ENCODE results near the gene PCDH9. TPM values are rescaled to one million over a fixed set of nuclear protein-coding genes. Genes with fewer than 3 reads are reported as not detected.
A peak's percentile ranks its signal among the peaks of the same experiment; 100 is the strongest.

The PCDH9 gene
- polyA plus RNA-seq, 3 donors = 0.03 TPM; not detected in 1

DNA sequence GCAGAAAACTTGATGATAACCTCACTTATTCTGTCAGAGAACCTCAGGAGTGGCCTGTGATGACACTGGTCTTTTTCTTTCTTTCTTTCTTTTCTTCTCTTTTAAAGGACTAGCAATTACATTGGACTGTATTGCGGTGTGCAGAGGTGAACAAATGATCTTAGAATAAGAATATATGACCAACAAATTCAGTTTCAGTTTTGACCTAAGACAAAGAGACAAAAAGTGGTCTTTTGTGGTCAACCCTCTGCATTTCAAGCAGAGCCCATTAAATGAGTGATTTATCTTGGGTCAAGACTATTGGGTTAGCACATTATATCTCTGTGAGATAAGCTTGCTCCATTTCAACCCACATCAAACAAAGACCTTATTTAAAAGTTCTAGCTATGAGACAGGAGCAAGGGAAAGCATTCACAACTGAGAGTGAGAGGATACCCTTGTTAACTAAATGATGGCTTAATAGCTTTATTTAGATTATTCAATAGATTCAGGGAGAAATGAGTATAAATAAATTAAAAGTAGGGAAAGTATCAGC lies 644.4 kb downstream of the PCDH9 start:
- Mint-ChIP-seq H3K27ac (peak overlapping the region in 2 of 7 donors; percentile 35 to 73), H3K27me3 (ENCODE audit: low read depth in 3 of 3) (peaks cover 0 to 2% (median 0%) of the 10 kb centered on the region in 3 donors), H3K36me3 (no peaks in the 10 kb centered on the region), H3K4me1 (peaks cover 20% of the 10 kb centered on the region), H3K9me3 (peaks cover 0 to 6% (median 2%) of the 10 kb centered on the region in 7 donors), H3K4me3 (no peak overlapping the region)
- H3K27me3 ChIP-seq (ENCODE audit: control insufficient read depth in 2 of 2, insufficient read depth in 2 of 2, low read length in 2 of 2) = no peaks in the 10 kb centered on the region
- H3K4me3 ChIP-seq (replicated peaks in 1 of 3; ENCODE audit: low read depth in 2 of 3, low read length in 3 of 3) = no peak overlapping the region
- H3K9ac ChIP-seq (ENCODE audit: insufficient read depth, low read length, poor library complexity, severe bottlenecking) = no peak overlapping the region
- H3K36me3 ChIP-seq (replicated peaks in 1 of 2; ENCODE audit: control insufficient read depth in 1 of 2, insufficient read depth in 2 of 2, low read length in 2 of 2) = no peaks in the 10 kb centered on the region
- DNase-seq = no peak
- H3K79me2 ChIP-seq (ENCODE audit: insufficient read depth, low read length) = no peaks in the 10 kb centered on the region
- TF ChIP-seq, protein P1, sequence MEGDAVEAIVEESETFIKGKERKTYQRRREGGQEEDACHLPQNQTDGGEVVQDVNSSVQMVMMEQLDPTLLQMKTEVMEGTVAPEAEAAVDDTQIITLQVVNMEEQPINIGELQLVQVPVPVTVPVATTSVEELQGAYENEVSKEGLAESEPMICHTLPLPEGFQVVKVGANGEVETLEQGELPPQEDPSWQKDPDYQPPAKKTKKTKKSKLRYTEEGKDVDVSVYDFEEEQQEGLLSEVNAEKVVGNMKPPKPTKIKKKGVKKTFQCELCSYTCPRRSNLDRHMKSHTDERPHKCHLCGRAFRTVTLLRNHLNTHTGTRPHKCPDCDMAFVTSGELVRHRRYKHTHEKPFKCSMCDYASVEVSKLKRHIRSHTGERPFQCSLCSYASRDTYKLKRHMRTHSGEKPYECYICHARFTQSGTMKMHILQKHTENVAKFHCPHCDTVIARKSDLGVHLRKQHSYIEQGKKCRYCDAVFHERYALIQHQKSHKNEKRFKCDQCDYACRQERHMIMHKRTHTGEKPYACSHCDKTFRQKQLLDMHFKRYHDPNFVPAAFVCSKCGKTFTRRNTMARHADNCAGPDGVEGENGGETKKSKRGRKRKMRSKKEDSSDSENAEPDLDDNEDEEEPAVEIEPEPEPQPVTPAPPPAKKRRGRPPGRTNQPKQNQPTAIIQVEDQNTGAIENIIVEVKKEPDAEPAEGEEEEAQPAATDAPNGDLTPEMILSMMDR (IDR thresholded peaks at IDR 0.05) = no peak
- H3K4me2 ChIP-seq (replicated peaks; ENCODE audit: extremely low read depth, low read length, poor library complexity, severe bottlenecking) = no peak overlapping the region
- no peaks in the 10 kb centered on the region for H4K20me1 ChIP-seq (ENCODE audit: insufficient read depth, low read length)
- no peak overlapping the region for H2AFZ ChIP-seq (ENCODE audit: insufficient read depth, low read depth, low read length, poor library complexity, severe bottlenecking)
- no peak overlapping the region for H3K27ac ChIP-seq (ENCODE audit: low read depth in 1 of 2, low read length in 2 of 2)
- intact Hi-C loops (cut with micrococcal nuclease) = no loop called here
- peaks cover 0 to 2% of the 10 kb centered on the region in 2 donors for H3K9me3 ChIP-seq (replicated peaks in 1 of 2; ENCODE audit: control insufficient read depth in 1 of 2, insufficient read depth in 1 of 2, low read length in 2 of 2)
- H3K4me1 ChIP-seq (ENCODE audit: control insufficient read depth in 1 of 2, insufficient read depth in 2 of 2, low read length in 2 of 2) = peaks cover 0 to 10% of the 10 kb centered on the region in 2 donors
- no CpG with 5 or more reads among the region's 1 CpG for WGBS (ENCODE audit: insufficient coverage)

DNA sequence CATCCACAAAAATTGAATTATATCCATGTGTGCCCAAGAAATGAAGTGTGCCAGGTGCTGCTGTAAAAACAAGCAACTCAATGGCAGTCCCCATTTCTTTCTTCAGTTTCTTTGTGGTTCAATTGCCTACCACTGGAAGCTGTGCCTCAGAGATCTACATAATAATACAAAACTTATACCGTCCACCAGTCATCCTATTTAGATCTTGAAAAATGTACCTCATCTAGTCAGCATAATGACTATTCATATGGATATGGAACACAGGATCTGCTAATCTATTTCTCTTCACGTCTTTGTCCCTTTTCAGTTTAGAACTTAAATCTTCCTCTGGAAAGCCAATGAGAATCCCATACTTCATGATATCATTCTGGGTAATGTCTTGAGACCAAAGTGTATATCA lies 648.5 kb downstream of the PCDH9 start:
- no peak overlapping the region for H3K4me2 ChIP-seq (replicated peaks; ENCODE audit: extremely low read depth, low read length, poor library complexity, severe bottlenecking)
- Mint-ChIP-seq H3K27ac (no peak overlapping the region), H3K27me3 (ENCODE audit: low read depth in 3 of 3) (peaks cover 0 to 2% (median 0%) of the 10 kb centered on the region in 3 donors), H3K36me3 (no peaks in the 10 kb centered on the region), H3K9me3 (peaks cover 0 to 5% (median 2%) of the 10 kb centered on the region in 7 donors), H3K4me1 (peaks cover 11% of the 10 kb centered on the region), H3K4me3 (no peak overlapping the region)
- H3K27ac ChIP-seq (ENCODE audit: low read depth in 1 of 2, low read length in 2 of 2) = no peak overlapping the region
- H3K27me3 ChIP-seq (ENCODE audit: control insufficient read depth in 2 of 2, insufficient read depth in 2 of 2, low read length in 2 of 2) = no peaks in the 10 kb centered on the region
- WGBS (ENCODE audit: insufficient coverage) = no CpG with 5 or more reads among the region's 2 CpGs
- DNase-seq = no peak
- no peaks in the 10 kb centered on the region for H3K36me3 ChIP-seq (replicated peaks in 1 of 2; ENCODE audit: control insufficient read depth in 1 of 2, insufficient read depth in 2 of 2, low read length in 2 of 2)
- H3K9me3 ChIP-seq (replicated peaks in 1 of 2; ENCODE audit: control insufficient read depth in 1 of 2, insufficient read depth in 1 of 2, low read length in 2 of 2) = peaks cover 0 to 2% of the 10 kb centered on the region in 2 donors
- H4K20me1 ChIP-seq (ENCODE audit: insufficient read depth, low read length) = no peaks in the 10 kb centered on the region
- H3K9ac ChIP-seq (ENCODE audit: insufficient read depth, low read length, poor library complexity, severe bottlenecking) = no peak overlapping the region
- peaks cover 0 to 6% of the 10 kb centered on the region in 2 donors for H3K4me1 ChIP-seq (ENCODE audit: control insufficient read depth in 1 of 2, insufficient read depth in 2 of 2, low read length in 2 of 2)
- TF ChIP-seq, protein P1 (IDR thresholded peaks at IDR 0.05) = no peak
- intact Hi-C loops (cut with micrococcal nuclease) = no loop called here
- no peaks in the 10 kb centered on the region for H3K79me2 ChIP-seq (ENCODE audit: insufficient read depth, low read length)
- no peak overlapping the region for H2AFZ ChIP-seq (ENCODE audit: insufficient read depth, low read depth, low read length, poor library complexity, severe bottlenecking)
- no peak overlapping the region for H3K4me3 ChIP-seq (replicated peaks in 1 of 3; ENCODE audit: low read depth in 2 of 3, low read length in 3 of 3)
